Memory B cell (primary cell): ENCODE measurements around the gene CYTH4.

Experiments
- ATAC-seq: fragments of 150-1000 bp; cut with Tn5 transposase; 2 replicates; pipeline ENCODE4 v1.10.0; 2021; ENCODE audit warnings: low read depth, mild to moderate bottlenecking, moderate library complexity
- DNase-seq, 2 donors: peaks; one replicate each; pipeline ENCODE4 v3.0.0; 2022; ENCODE audit warnings: low spot score in 2 of 2
- H3K27ac Mint-ChIP-seq: one replicate; pipeline ENCODE4 v1.8.0; 2022; ENCODE audit warnings: mild to moderate bottlenecking, moderate library complexity, mixed read lengths
- H3K27me3 Mint-ChIP-seq: one replicate; pipeline ENCODE4 v1.8.0; 2022; ENCODE audit warnings: mixed read lengths
- H3K36me3 Mint-ChIP-seq: one replicate; pipeline ENCODE4 v1.8.0; 2022; ENCODE audit warnings: mild to moderate bottlenecking, mixed read lengths
- H3K4me1 Mint-ChIP-seq: one replicate; pipeline ENCODE4 v1.8.0; 2022; ENCODE audit warnings: mixed read lengths
- H3K4me3 Mint-ChIP-seq: one replicate; pipeline ENCODE4 v1.8.0; 2022; ENCODE audit warnings: mild to moderate bottlenecking, moderate library complexity, mixed read lengths
- H3K9me3 Mint-ChIP-seq: one replicate; pipeline ENCODE4 v1.8.0; 2022; ENCODE audit warnings: mixed read lengths

Gene CYTH4

GRCh38 chr22:37335806-37336199, 53.5 kb downstream of the CYTH4 start:
- peaks cover 37% of the 10 kb centered on the region for H3K27me3 Mint-ChIP-seq

GRCh38 chr22:37336579-37336978, 54.3 kb downstream of the CYTH4 start:
- Mint-ChIP-seq H3K27me3 (peaks cover 41% of the 10 kb centered on the region), H3K4me3 (no peak overlapping the region)
- no peak for ATAC-seq

More at GRCh38 chr22:37335806-37336199, 53.5 kb downstream of the CYTH4 start:
- Mint-ChIP-seq H3K36me3 (no peaks in the 10 kb centered on the region), H3K4me1 (peaks cover 12% of the 10 kb centered on the region), H3K27ac (no peak overlapping the region), H3K4me3 (no peak overlapping the region), H3K9me3 (no peaks in the 10 kb centered on the region)
- DNase-seq = no peak
- no peak for ATAC-seq

GRCh38 chr22:37337204-37337943, 55.1 kb downstream of the CYTH4 start:
- Mint-ChIP-seq H3K36me3 (no peaks in the 10 kb centered on the region), H3K27me3 (peaks cover 41% of the 10 kb centered on the region), H3K4me1 (peaks cover 15% of the 10 kb centered on the region), H3K27ac (no peak overlapping the region), H3K4me3 (no peak overlapping the region), H3K9me3 (no peaks in the 10 kb centered on the region)
- ATAC-seq (no peak), DNase-seq (no peak)

More at GRCh38 chr22:37336579-37336978, 54.3 kb downstream of the CYTH4 start:
- DNase-seq = no peak
- no peak overlapping the region for H3K27ac Mint-ChIP-seq
- H3K36me3 Mint-ChIP-seq = no peaks in the 10 kb centered on the region
- H3K9me3 Mint-ChIP-seq = no peaks in the 10 kb centered on the region
- H3K4me1 Mint-ChIP-seq = peaks cover 12% of the 10 kb centered on the region

- H3K4me3 Mint-ChIP-seq = no peak overlapping the region
- H3K9me3 Mint-ChIP-seq = no peaks in the 10 kb centered on the region
- H3K27me3 Mint-ChIP-seq = peaks cover 39% of the 10 kb centered on the region
- H3K27ac Mint-ChIP-seq = no peak overlapping the region
- H3K36me3 Mint-ChIP-seq = no peaks in the 10 kb centered on the region
- DNase-seq = no peak
- no peak for ATAC-seq
- H3K4me1 Mint-ChIP-seq = peaks cover 15% of the 10 kb centered on the region
These were observed 56.4 kb downstream of the CYTH4 start for GRCh38 chr22:37338539-37339246.

GRCh38 chr22:37340331-37341262, 58.3 kb downstream of the CYTH4 start:
- H3K36me3 Mint-ChIP-seq = no peaks in the 10 kb centered on the region
- no peak for ATAC-seq
- H3K27me3 Mint-ChIP-seq = peaks cover 44% of the 10 kb centered on the region
- no peaks in the 10 kb centered on the region for H3K9me3 Mint-ChIP-seq
- no peak overlapping the region for H3K27ac Mint-ChIP-seq
- peaks cover 12% of the 10 kb centered on the region for H3K4me1 Mint-ChIP-seq
- DNase-seq = no peak
- H3K4me3 Mint-ChIP-seq = no peak overlapping the region

GRCh38 chr22:37342065-37342464, 59.8 kb downstream of the CYTH4 start:
- no peak overlapping the region for H3K4me3 Mint-ChIP-seq
- no peaks in the 10 kb centered on the region for H3K9me3 Mint-ChIP-seq
- no peak overlapping the region for H3K27ac Mint-ChIP-seq
- H3K27me3 Mint-ChIP-seq = peaks cover 41% of the 10 kb centered on the region
- ATAC-seq = no peak
- DNase-seq = no peak
- peaks cover 9% of the 10 kb centered on the region for H3K4me1 Mint-ChIP-seq
- no peaks in the 10 kb centered on the region for H3K36me3 Mint-ChIP-seq

GRCh38 chr22:37343348-37343747, 61.0 kb downstream of the CYTH4 start:
- Mint-ChIP-seq H3K9me3 (no peaks in the 10 kb centered on the region), H3K27ac (peak overlapping the region; percentile 46), H3K4me3 (no peak overlapping the region), H3K27me3 (peaks cover 41% of the 10 kb centered on the region), H3K4me1 (peaks cover 5% of the 10 kb centered on the region), H3K36me3 (no peaks in the 10 kb centered on the region)
- no peak for ATAC-seq
- no peak for DNase-seq

GRCh38 chr22:37343863-37344734, 61.8 kb downstream of the CYTH4 start:
- H3K27ac Mint-ChIP-seq = no peak overlapping the region
- peaks cover 4% of the 10 kb centered on the region for H3K4me1 Mint-ChIP-seq
- no peaks in the 10 kb centered on the region for H3K36me3 Mint-ChIP-seq
- H3K4me3 Mint-ChIP-seq = no peak overlapping the region
- no peaks in the 10 kb centered on the region for H3K9me3 Mint-ChIP-seq
- DNase-seq (no peak), ATAC-seq (no peak)
- peaks cover 39% of the 10 kb centered on the region for H3K27me3 Mint-ChIP-seq

DNA sequence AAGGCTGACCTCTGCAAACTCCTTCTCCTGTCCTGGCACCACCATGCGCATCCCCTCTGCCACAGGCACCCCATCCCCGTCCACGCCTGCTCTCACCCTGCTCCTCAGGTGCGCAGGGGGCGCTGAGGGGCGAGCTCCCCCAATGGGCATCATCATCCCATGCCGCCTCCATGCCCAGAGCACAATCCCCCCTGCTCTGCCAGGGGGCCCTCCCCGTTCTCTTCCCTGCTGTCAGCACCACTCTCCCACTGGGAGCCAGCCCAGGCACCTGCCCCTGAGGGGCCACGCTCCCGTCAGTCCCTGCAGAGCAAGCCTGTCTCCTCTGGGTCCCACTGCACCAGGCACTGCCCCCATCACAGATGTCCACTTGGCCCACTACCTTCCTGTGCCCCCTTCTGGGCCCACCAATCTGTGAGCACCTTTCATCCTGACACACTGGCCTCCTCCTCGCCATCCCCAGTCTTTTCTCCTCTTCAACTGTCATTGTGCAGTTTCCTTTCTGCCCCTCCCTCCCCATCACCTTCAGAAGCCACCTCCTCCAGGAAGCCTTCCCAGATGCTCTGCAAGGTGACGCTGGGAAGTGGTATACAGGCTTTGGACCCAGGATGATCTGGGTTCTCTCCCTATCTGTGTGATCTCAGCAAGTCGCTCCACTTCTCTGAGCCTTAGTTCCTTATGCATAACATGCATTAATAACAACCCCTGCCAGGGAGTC, 62.6 kb downstream of the CYTH4 start:
- Mint-ChIP-seq H3K4me3 (no peak overlapping the region), H3K27me3 (peaks cover 39% of the 10 kb centered on the region), H3K9me3 (no peaks in the 10 kb centered on the region), H3K36me3 (no peaks in the 10 kb centered on the region), H3K27ac (no peak overlapping the region), H3K4me1 (peaks cover 4% of the 10 kb centered on the region)
- ATAC-seq = no peak
- no peak for DNase-seq

- DNase-seq = no peak
- peaks cover 32% of the 10 kb centered on the region for H3K27me3 Mint-ChIP-seq
- H3K4me3 Mint-ChIP-seq = no peak overlapping the region
These were observed 63.7 kb downstream of the CYTH4 start for GRCh38 chr22:37345863-37346504.

GRCh38 chr22:37346505-37346895, 64.2 kb downstream of the CYTH4 start:
- no peak for DNase-seq
- H3K9me3 Mint-ChIP-seq = no peaks in the 10 kb centered on the region

More at GRCh38 chr22:37345863-37346504, 63.7 kb downstream of the CYTH4 start:
- ATAC-seq = no peak
- Mint-ChIP-seq H3K4me1 (peaks cover 4% of the 10 kb centered on the region), H3K9me3 (no peaks in the 10 kb centered on the region), H3K36me3 (no peaks in the 10 kb centered on the region), H3K27ac (no peak overlapping the region)

GRCh38 chr22:37349043-37349814, 66.9 kb downstream of the CYTH4 start:
- ATAC-seq = no peak
- H3K9me3 Mint-ChIP-seq = no peaks in the 10 kb centered on the region
- peaks cover 31% of the 10 kb centered on the region for H3K27me3 Mint-ChIP-seq
- DNase-seq = no peak
- H3K27ac Mint-ChIP-seq = no peak overlapping the region
- no peaks in the 10 kb centered on the region for H3K36me3 Mint-ChIP-seq
- peaks cover 2% of the 10 kb centered on the region for H3K4me1 Mint-ChIP-seq
- H3K4me3 Mint-ChIP-seq = no peak overlapping the region

More at GRCh38 chr22:37346505-37346895, 64.2 kb downstream of the CYTH4 start:
- peaks cover 33% of the 10 kb centered on the region for H3K27me3 Mint-ChIP-seq
- peaks cover 4% of the 10 kb centered on the region for H3K4me1 Mint-ChIP-seq
- no peaks in the 10 kb centered on the region for H3K36me3 Mint-ChIP-seq
- no peak for ATAC-seq
- H3K27ac Mint-ChIP-seq = no peak overlapping the region
- H3K4me3 Mint-ChIP-seq = no peak overlapping the region
